Lung microvascular endothelial cell (primary cell): ENCODE results near the gene TEAD2. TPM values are rescaled to one million over a fixed set of nuclear protein-coding genes. Genes with fewer than 3 reads are reported as not detected.
"Not testable (repeated sequence)": the region's sequence is repeated elsewhere in the genome, so short reads cannot be mapped to it uniquely, and the experiment has no call there.

ENCODE experiments used
- DNase-seq, 2 donors: peaks; one replicate each; pipeline versions ENCODE4 v3.0.0 to v3.0.0-alpha.2; 2010; ENCODE audit warnings: low read depth in 2 of 2
- total RNA-seq: library from RNA; depleted of rRNA; stranded (reverse); fragments of >200 nt; gene quantifications from 2 replicates; pipeline ENCODE4 v1.2.1, GENCODE V29; 2014

Gene TEAD2
- total RNA-seq, 1 donor from 2014 or later = 57.1 TPM

DNA sequence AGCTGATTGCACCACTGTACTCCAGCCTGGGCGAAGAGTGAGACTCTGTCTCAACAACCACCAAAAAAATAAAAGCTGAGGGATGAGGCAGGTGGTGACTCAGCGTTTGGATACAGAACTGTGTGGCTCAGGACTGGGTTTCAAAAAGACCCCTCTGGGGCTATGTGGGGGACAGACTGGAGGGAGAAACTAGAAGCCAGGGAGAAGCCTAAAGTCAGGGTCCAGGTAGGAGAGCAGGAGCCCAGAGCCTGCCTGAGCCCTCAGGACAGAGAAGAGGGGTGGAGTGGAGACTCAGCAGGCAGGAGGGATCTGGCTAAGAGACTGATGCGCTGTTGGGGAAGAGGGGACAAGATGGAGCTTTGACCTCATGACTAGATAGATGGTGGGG is 28.8 kb downstream of the TEAD2 start:
- no peak for DNase-seq

DNA sequence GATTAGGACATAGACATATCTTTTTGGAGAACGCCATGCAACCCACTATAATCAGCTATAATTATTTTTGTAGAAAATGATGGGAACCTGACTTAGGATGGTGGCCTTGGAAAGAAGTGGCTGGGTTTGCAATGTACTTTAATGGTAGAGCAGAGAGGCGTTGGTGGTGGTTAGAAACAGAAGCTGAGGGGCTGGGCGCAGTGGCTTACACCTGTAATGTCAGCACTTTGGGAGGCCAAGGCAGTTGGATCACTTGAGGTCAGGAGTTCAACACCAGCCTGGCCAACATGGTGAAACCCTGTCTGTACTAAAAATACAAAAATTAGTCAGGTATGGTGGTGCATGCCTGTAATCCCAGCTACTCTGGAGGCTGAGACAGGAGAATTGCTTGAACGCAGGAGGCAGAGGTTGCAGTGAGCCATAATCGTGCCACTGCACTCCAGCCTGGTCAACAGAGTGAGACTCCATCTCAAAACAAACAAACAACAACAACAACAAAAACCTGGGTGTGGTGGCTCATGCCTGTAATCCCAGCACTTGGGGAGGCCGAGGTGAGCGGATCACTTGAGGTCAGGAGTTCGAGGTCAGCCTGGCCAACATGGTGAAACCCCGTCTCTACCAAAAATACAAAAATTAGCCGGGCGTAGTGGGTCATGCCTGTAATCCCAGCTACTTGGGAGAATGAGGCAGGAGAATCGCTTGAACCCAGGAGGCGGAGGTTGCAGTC is 29.4 kb downstream of the TEAD2 start:
- DNase-seq = not testable (repeated sequence)

DNA sequence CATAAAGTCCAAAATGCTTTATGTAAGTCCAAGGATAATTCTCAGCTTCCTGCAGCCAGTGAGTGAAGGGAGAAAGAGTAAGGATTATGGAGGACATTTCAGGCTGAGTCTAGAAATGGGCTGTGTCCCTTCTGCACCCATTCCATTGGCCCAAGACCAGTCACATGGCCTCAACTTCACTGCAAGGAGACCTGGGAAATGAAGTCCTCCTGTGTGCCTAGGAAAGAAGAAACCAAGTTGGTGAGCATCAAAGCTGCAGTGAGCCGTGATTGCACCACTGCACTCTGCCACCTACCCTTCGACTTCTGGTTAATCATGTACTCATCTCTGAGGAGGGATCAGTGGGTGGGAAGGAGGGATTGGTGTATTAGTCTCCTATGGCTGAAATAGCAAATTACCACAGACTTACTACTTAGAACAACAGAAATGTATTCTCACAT is 30.6 kb downstream of the TEAD2 start:
- peak; percentile 45 to 51 for DNase-seq

DNA sequence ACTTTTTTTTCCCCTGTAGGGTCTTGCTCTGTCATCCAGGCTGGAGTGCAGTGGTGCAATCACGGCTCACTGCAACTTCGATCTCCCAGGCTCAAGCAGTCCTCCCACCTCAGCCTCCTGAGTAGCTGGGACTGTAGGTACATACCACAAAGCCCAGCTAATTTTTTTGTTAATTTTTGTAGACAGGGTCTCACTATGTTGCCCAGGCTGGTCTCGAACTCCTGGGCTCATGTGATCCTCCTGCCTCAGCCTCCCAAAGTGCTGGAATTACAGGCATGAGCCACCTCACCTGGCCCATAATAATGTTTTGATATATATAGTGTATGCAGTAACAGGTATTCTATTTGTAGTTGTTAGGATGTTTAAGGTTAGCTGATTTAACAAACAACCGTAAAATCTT is 31.0 kb downstream of the TEAD2 start:
- DNase-seq = not testable (repeated sequence)

DNA sequence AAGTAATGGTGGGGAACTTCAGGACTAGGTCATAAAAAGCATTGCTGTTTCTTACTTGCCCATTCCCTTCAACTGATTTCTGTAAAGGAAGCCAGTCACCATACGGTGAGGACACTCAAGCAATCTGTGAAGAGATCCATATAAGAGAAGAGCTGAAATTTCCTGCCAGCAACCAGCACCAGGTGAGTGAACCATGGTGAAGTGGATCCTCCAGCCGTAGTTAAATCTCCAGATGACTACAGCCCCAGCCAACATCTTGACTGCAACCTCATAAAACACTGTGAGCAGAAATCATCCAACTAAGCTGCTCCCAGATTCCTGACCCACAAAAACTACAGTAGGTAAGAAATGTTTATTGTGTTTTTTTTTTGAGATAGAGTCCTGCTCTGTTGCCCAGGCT is 33.5 kb downstream of the TEAD2 start:
- DNase-seq = no peak

DNA sequence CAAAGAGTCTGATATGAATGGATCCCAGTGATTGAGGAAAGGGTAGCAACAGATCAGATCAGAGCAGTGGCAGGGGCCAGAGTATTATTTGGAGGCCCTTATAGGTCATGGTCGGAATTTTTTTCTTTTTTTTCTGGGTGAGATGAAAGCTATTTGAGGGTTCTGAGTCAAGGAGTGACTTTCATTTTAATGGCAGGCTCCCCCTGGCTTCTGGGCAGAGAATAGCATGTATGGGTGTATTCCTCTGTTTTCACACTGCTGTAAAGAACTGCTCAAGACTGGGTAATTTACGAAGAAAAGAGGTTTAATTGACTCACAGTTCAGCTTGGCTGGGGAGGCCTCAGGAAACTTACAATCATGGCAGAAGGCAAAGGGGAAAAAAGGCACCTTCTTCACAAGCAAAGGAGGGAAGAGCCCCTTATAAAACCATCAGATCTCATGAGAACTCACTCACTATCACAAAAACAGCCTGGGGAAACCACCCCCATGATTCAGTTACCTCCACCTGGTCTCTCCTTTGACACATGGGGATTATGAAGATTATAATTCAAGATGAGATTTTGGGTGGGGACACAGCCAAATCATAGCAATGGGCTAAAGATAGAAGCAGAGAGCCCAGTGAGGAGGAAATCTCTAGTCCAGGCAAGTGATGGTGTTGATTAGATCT is 34.2 kb downstream of the TEAD2 start:
- peak; percentile 46 to 48 for DNase-seq

DNA sequence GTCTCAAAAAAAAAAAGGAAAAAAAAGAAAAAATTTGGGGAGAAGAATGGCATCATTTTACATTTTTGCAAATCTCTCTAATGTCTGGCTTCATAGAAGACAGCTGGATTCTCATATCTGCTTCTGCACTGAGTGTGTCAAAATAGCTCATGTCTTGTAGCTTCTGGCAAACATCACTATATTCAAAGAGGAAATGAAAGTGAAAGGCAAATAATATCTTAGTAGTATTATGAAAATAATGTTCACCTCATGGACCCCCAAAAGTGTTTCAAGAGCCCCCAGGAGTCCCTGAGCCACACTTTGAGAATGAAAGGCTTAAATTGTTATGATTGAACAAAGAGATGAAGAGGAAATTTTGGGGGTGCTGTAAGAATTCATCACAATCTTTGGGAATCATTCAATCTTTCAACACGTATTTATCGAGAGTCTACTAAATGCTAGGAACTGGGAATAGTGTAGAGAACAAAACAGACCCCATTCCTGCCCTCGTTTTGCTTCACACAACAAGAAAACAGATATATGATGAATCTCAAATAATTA is 36.0 kb downstream of the TEAD2 start:
- no peak for DNase-seq

DNA sequence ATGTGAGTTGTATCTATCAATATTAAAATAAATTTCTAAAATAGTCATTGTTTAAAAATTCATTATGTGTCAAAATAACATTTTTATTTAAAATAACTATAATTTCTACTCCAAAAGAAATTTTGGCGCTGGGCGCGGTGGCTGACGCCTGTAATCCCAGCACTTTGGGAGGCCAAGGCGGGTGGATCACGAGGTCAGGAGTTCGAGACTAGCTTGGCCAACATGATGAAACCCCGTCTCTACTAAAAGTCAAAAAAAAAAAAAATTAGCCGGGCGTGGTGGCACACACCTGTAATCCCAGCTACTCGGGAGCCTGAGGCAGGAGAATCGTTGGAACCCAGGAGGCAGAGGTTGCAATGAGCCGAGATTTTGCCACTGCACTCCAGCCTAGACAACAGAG is 36.5 kb downstream of the TEAD2 start:
- DNase-seq = not testable (repeated sequence)

DNA sequence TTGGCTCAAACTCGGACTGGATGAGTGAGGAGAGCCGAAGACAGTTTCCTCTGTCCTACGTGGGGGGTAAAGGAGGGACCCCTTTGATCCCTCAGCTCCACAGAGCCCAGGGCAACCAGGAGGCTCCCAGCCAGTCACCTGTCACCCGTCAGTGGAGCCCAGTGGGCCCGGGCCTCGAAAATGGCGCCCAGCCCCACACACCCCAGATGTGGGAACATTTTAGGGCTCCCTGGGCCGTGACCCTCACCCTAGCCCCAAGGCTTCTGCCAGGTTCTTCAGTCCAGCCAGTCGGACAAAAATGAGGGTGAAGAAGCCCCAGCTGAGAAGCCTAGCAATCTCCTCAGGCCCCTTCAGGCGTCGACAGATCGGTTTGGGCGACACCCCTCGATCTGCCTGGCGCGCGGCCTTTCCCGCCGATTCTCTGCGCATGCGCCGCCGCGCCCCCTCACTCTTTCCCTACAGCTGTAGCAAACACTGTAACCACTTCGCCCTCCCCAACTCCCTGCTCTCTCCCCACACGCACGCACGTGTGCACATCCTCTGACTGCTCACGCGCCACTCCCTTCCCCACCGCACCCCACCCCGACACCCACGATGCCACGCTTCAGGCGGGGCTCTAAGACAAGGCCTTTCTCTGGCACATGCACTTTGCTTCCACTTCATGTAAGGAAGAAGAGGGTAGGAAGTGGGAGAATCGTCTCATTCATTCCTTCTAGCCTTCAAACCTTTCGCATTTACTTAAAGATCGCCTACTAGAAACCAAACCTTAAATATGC is 37.2 kb downstream of the TEAD2 start, which contains the start of gene SLC6A16:
TSS of gene SLC6A16 (minus strand) at position 391 of the 776 bp plus-strand sequence. CDS start 13,844 bp downstream, outside the sequence.
- DNase-seq = no peak

DNA sequence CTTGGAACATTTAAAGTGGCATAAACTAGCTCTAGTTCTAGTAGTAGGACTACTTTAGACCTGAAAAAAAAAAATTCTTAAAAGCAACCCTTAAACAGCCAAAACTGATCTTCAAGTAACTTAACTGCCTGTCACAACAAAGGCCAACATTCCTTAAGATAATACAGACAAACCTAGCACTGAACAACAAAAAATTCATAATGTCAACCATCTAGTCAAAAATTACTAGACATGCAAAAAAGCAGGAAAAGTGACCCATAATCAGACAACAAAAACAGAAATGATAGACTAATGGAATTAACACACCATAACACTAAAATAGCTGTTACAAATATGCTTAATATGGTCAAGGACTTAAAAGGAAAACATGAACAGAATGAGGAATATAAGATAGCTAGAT is 43.9 kb downstream of the TEAD2 start:
- DNase-seq = no peak

DNA sequence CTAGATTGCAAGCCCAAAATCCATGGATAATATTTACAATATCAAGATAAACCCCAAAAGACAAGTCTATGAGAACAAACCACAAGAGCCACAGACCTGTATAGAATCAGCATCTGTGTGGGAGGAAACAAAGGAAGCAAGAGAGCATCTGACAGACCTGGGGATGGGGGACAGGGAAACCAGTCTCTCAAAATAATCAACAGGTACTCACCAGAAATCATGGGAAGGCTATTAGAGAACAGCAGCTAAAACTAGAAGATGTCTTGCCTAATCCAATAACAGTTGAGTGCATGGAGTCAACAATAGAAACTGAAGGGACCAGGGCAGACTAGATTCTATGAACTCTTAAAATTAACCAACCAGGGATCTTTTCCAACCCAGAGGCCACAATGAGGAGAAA is 45.9 kb downstream of the TEAD2 start:
- no peak for DNase-seq

DNA sequence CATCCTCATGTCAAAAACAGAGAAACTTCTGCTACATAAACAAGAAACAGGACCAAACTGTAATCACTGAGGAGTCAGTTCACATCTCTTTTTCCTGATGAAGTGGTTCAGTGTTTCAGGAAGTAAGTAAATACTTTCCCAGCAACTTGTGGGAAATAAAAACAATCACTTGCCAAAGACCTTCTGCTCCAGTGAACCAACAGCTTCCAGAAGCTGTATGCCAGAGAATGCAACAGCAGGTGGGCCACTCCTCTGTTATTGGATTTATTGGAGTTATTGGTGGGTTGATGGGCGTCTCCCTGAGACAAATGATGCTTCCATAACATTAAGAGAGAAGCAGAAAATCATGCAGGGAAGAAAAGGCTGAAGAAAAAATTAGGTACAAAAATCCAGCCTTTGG is 47.1 kb downstream of the TEAD2 start:
- DNase-seq = no peak

DNA sequence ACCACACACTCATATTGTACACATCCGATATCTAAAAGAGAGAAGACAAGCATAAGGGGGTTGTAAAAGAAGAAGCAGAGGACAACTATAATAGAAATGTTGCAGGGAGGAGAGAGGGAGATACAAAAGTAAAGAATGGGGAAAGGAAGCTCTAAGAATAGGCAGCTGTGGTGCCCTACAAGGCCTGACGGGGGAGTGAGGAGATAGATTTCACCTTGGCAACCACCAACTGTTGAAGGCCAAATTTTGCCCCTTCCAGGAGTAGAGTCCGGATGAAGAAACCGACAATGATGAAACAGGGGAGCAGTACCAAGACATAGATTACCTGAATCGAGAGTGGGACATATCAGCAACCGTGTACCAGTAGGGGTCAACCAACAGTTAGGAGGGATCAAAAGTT is 53.1 kb downstream of the TEAD2 start:
- DNase-seq = no peak

DNA sequence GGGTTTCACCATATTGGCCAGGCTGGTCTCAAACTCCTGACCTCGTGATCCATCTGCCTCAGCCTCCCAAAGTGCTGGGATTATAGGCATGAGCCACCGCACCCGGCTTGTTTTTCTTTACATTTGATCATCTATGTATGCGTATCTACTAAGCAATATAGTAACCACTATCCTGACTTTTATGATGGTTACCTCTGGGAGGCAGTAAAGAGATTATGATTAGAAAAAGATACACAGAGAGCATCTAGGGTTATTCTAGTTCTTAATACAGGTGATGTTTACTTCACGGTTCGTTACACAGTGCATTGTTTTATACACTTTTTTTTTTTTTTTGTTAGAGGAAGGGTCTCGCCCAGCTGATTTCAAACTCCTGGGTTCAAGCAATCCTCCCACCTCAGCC is 55.5 kb downstream of the TEAD2 start:
- DNase-seq = not testable (repeated sequence)

DNA sequence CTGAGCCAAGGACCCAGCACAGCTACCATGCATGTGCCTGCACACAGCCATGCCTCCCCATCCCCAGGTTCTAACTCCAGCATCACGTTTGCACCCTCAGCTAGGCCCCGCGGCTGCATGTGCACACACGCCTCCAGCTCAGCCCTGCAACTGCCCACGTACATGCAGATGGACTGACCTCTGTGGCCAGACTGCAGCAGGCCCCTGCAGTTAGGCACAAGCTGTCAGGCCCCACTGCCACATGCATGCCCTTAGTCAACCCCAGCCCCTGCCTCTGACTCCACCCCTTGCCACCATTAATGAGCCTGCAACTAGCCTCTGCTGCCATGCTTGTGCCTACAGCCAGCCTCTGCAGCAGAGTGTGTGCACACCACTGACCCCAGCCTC is 60.4 kb downstream of the TEAD2 start:
- DNase-seq = no peak

DNA sequence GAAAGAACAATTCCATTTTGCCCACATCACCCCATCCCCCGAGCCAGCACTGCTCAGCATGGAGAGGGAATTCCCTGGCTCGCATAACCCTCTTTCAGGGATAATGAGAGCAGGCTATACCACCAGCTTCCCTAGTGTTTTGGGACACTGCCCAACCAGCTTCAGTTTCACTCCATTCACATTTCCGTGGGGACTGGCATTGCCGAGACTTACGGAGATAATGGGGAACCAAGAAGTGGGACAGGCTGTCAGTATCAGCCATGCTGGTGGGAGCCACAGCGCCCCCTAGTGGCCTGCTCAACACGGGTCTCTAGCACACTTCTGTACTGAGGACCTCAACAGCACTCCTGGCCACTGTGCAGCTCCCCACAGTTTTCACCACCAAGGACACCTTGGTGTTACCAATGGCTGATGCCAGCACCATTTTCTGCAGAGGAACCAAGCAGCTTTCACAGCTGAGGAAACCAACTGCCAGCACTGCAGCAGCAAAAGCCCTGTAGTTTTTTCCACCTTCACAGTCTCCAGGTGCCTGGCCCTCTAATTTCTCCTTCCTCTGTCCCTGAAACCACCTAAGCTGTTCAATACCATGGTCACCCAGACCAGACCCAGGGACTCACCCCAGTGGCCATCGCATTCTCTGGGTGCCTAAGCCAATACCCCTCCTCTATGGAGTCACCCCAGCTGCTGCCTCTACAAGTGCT is 60.9 kb downstream of the TEAD2 start:
- DNase-seq = peak; percentile 68 to 79

DNA sequence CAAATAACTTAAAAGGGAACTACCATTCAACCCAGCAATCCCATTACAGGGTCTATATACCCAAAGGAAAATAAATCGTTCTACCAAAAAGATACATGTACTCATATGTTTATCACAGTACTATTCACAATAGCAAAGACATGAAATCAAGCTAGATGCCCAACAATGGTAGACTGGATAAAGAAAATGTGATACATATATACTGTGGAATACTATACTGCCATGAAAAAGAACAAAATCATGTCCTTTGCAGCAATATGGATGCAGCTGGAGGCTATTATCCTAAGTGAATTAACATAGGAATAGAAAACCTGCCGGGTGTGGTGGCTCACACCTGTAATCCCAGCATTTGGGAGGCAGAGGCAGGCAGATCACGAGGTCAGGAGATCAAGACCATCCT is 63.6 kb downstream of the TEAD2 start:
- not testable (repeated sequence) for DNase-seq

DNA sequence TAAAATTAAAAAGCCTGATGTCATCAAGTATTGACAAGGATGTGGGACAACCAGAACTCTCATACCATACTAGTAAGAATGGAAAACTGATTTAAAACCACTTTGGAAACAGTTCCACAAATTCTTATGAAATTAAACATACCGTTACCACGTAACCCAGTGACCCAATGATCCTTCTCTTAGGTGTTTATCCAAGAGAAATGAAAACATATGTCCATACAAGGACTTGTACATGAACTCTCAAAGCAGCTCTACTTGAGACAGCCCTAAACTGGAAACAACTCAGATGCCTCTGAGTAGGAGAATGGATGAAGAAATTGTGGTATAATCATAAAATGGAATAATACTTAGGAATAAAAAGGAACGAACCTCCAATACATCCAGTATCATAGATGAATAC is 64.8 kb downstream of the TEAD2 start:
- DNase-seq = no peak

DNA sequence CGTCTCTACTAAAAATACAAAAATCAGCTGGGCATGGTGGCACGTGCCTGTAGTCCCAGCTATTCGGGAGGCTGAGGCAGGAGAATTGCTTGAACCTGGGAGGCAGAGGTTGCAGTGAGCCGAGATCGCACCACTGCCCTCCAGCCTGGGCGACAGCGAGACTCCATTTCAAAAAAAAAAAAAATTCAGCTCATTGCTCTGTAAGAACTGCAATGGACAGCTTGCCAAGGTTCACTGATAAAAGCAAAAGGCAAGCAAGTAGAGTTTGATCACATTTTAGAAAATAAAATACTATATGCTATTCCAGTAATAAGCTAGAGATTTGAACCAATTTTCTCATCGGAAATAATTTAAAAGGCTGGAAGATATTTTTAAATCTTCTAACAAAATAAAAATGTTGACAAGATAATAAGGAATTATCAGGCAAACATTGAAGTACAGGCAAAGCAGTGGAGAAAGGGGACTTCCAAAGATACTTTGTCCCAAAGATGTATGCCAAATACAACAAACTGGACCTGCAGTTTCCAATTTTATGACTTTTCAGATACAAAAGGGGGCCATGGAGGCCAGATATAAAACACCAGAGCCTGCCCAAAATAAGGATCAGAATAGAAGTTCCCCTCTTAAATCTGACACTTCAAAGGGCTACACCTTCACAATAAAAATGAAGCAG is 66.9 kb downstream of the TEAD2 start:
- no peak for DNase-seq

DNA sequence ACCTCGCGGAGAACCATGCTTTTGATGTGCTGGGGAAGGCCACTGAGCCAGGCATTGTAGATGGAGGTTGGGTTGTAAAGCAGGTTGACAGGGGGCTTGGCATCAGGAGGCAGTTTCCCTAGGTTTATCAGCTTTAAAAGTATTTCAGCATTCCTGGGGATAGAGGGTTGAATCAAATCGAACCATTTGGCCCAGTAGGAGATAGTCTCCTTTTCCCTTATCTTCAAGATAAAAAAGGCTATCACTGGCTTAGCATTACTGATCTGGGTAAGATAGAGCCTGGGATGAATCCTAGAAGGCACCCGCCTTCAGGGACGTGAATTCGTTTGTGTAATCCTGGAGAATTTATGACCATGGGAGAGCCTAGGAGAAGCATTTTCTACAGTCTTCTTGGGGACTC is 67.8 kb downstream of the TEAD2 start:
- no peak for DNase-seq
